HCT116 (cell line): ENCODE data around the gene SLC35F3. TPM values are rescaled to one million over a fixed set of nuclear protein-coding genes. Genes with fewer than 3 reads are reported as not detected.

Experiments used
- ATAC-seq: fragments of 200-7000 bp; cut with Tn5 transposase; 2 replicates; pipeline ENCODE4 v1.9.1; 2020; ENCODE audit warnings: mild to moderate bottlenecking, moderate library complexity
- BruUV-seq: library from RNA; stranded (reverse); fragments of 400-500 nt; replicated peaks from 2 replicates; lab custom pipeline; 2021; lab: Mats Ljungman, UMichigan
- CTCF ChIA-PET: fragments of 300-600 bp; sonication (Branson Sonifier 250); formaldehyde crosslinking; loops from one replicate; lab custom pipeline; 2021; ENCODE audit warnings: antibody characterized with exemption; lab: Charles Lee
- POLR2A ChIA-PET: fragments of 300-600, 350-600 bp; sonication (Branson Sonifier 250); formaldehyde crosslinking; loops from one replicate; lab custom pipeline; 2021; ENCODE audit warnings: antibody characterized with exemption; lab: Charles Lee
- RAD21 ChIA-PET, 2 experiments: fragments of 300-600 bp; sonication (Branson Sonifier 250); formaldehyde crosslinking; loops; one replicate each; lab custom pipeline; 2023; ENCODE audit warnings: low total read pairs in 2 of 2; ENCODE audit not compliant: uncharacterized antibody in 2 of 2, unreplicated experiment in 2 of 2, low non-redundant PET in 1 of 2; lab: Charles Lee
- DNase-seq: peaks from one replicate; pipeline ENCODE4 v3.0.0-alpha.2; 2010; ENCODE audit warnings: low read depth, low spot score
- H2AFZ ChIP-seq: fragments of 200-600 bp; shearing (Covaris generic), sonication (generic); 2 replicates; pipeline ENCODE4 v1.6.1; 2017; ENCODE audit warnings: low read depth, mixed run types, mixed read lengths, antibody characterized with exemption, low read length; ENCODE audit not compliant: poor library complexity, severe bottlenecking
- H3K27ac ChIP-seq: 2 replicates; pipeline ENCODE4 v1.5.1; 2012; ENCODE audit warnings: low read depth, low read length
- H3K27me3 ChIP-seq: fragments of 200-600 bp; sonication (generic); 2 replicates; pipeline ENCODE4 v1.6.1; 2016; ENCODE audit warnings: mixed run types, low read length, mixed read lengths; ENCODE audit not compliant: insufficient read depth
- H3K36me3 ChIP-seq, 2 experiments: fragments of 200-500 bp in 1 of 2; fragments of 200-600 bp in 1 of 2; sonication (Bioruptor generic) in 1 of 2; sonication (generic) in 1 of 2; 2 replicates each; pipeline versions ENCODE4 v1.5.1 to v1.6.1; 2014 to 2016; ENCODE audit warnings: low read length in 2 of 2, inconsistent platforms in 1 of 2, mixed read lengths in 1 of 2, mixed run types in 1 of 2; ENCODE audit not compliant: insufficient read depth in 2 of 2, control insufficient read depth in 1 of 2
- H3K4me1 ChIP-seq, 2 experiments: fragments of 200-600 bp in 1 of 2; sonication (generic) in 1 of 2; 2 replicates each; pipeline versions ENCODE4 v1.5.1 to v1.6.1; 2012 to 2017; ENCODE audit warnings: low read length in 2 of 2, inconsistent platforms in 1 of 2, mild to moderate bottlenecking in 1 of 2, mixed read lengths in 1 of 2, mixed run types in 1 of 2, moderate library complexity in 1 of 2; ENCODE audit not compliant: insufficient read depth in 2 of 2, control insufficient read depth in 1 of 2
- H3K4me2 ChIP-seq: fragments of 200-600 bp; sonication (generic); 2 replicates; pipeline ENCODE4 v1.6.1; 2017; ENCODE audit warnings: mixed run types, low read length, mixed read lengths
- H3K4me3 ChIP-seq, 2 experiments: fragments of 200-600 bp in 1 of 2; sonication (generic) in 1 of 2; replicated peaks in 1 of 2; 2 replicates each; pipeline ENCODE4 v1.5.1; 2011 to 2016; ENCODE audit warnings: low read length in 2 of 2, control low read depth in 1 of 2, low read depth in 1 of 2, mild to moderate bottlenecking in 1 of 2, mixed read lengths in 1 of 2, mixed run types in 1 of 2
- H3K79me2 ChIP-seq: fragments of 200-600 bp; sonication (generic); 2 replicates; pipeline ENCODE4 v1.6.1; 2017; ENCODE audit warnings: mild to moderate bottlenecking, mixed run types, low read length, moderate library complexity, mixed read lengths; ENCODE audit not compliant: insufficient read depth
- H3K9ac ChIP-seq: fragments of 200-600 bp; sonication (generic); 2 replicates; pipeline ENCODE4 v1.6.1; 2016; ENCODE audit warnings: low read length, mixed read lengths
- H3K9me2 ChIP-seq: fragments of 200-600 bp; sonication (generic), shearing (Covaris generic); 2 replicates; pipeline ENCODE4 v1.6.1; 2017; ENCODE audit warnings: mixed run types, mild to moderate bottlenecking, moderate library complexity; ENCODE audit not compliant: insufficient read depth
- H3K9me3 ChIP-seq, 2 experiments: fragments of 200-500 bp in 1 of 2; fragments of 200-600 bp in 1 of 2; sonication (Bioruptor generic) in 1 of 2; sonication (generic) in 1 of 2; 2 replicates each; pipeline ENCODE4 v1.6.1; 2014 to 2017; ENCODE audit warnings: low read length in 2 of 2, mixed read lengths in 2 of 2, inconsistent platforms in 1 of 2, low read depth in 1 of 2, mild to moderate bottlenecking in 1 of 2, mixed run types in 1 of 2, moderate library complexity in 1 of 2; ENCODE audit not compliant: control insufficient read depth in 1 of 2, insufficient read depth in 1 of 2
- H4K20me1 ChIP-seq: fragments of 200-600 bp; sonication (generic), shearing (Covaris generic); 2 replicates; pipeline ENCODE4 v1.6.1; 2017; ENCODE audit warnings: mixed run types, mild to moderate bottlenecking, moderate library complexity; ENCODE audit not compliant: insufficient read depth
- CBX3 ChIP-seq: IDR thresholded peaks from 2 replicates; pipeline ENCODE4 v1.6.1; 2012; ENCODE audit warnings: low read depth
- CEBPB ChIP-seq: IDR thresholded peaks from 2 replicates; pipeline ENCODE4 v1.6.1; 2012; ENCODE audit warnings: low read depth
- EGR1 ChIP-seq: IDR thresholded peaks from 2 replicates; pipeline ENCODE4 v1.6.1; 2012; ENCODE audit warnings: low read depth
- ELF1 ChIP-seq: IDR thresholded peaks from 2 replicates; pipeline ENCODE4 v1.6.1; 2012; ENCODE audit warnings: low read depth, borderline replicate concordance
- EZH2 ChIP-seq: fragments of 200-600 bp; sonication (generic); IDR thresholded peaks from 2 replicates; pipeline ENCODE4 v1.6.1; 2017; ENCODE audit warnings: antibody characterized with exemption, mixed run types
- JUND ChIP-seq: IDR thresholded peaks from 2 replicates; pipeline ENCODE4 v1.6.1; 2012
- POLR2A ChIP-seq: IDR thresholded peaks from 2 replicates; pipeline ENCODE4 v1.7.0; 2011; ENCODE audit warnings: borderline replicate concordance; ENCODE audit not compliant: insufficient read depth, insufficient read length; ENCODE audit errors: extremely low read depth
- POLR2AphosphoS5 ChIP-seq: IDR thresholded peaks from 2 replicates; pipeline ENCODE4 v1.6.1; 2011; ENCODE audit warnings: mild to moderate bottlenecking, low read depth, low read length, moderate library complexity
- RAD21 ChIP-seq: IDR thresholded peaks from 2 replicates; pipeline ENCODE4 v1.6.1; 2012; ENCODE audit warnings: low read depth, mild to moderate bottlenecking
- SIN3A ChIP-seq: IDR thresholded peaks from 2 replicates; pipeline ENCODE4 v1.6.1; 2012; ENCODE audit warnings: low read depth
- SP1 ChIP-seq: IDR thresholded peaks from 2 replicates; pipeline ENCODE4 v1.6.1; 2012; ENCODE audit warnings: low read depth
- SRF ChIP-seq: IDR thresholded peaks from 2 replicates; pipeline ENCODE4 v1.6.1; 2012; ENCODE audit warnings: low read depth
- TCF7L2 ChIP-seq: IDR thresholded peaks from 2 replicates; pipeline ENCODE4 v1.7.0; 2011; ENCODE audit warnings: borderline replicate concordance, inconsistent platforms; ENCODE audit not compliant: insufficient read depth, insufficient read length; ENCODE audit errors: extremely low read depth
- YY1 ChIP-seq: IDR thresholded peaks from 2 replicates; pipeline ENCODE4 v1.6.1; 2011; ENCODE audit warnings: low read length, low read depth, moderate library complexity, mild to moderate bottlenecking; ENCODE audit not compliant: insufficient replicate concordance; ENCODE audit errors: extremely low read depth
- ZFX ChIP-seq: fragments of 450-650 bp; IDR thresholded peaks from 2 replicates; pipeline ENCODE4 v1.6.1; 2017
- ZNF274 ChIP-seq: fragments of 200-500 bp; sonication (Bioruptor generic); IDR thresholded peaks from 2 replicates; pipeline ENCODE4 v1.6.1; 2014; ENCODE audit warnings: mild to moderate bottlenecking, low read depth, low read length, inconsistent platforms
- intact Hi-C: fragments of 100-400 bp; cut with micrococcal nuclease; formaldehyde crosslinking; loops from 2 replicates; pipeline ENCODE4 v1.10.0; 2022
- total RNA-seq: library from RNA; stranded (reverse); gene quantifications from one replicate; pipeline ENCODE4 v1.2.1, GENCODE V29; 2021; ENCODE audit not compliant: unreplicated experiment
- TF ChIP-seq, protein P1 (sequence below): IDR thresholded peaks from 2 replicates; pipeline ENCODE4 v1.6.1; 2012
- TF ChIP-seq, protein P2 (sequence below), 3 experiments: fragments of 200-600 bp in 1 of 3; sonication (generic) in 1 of 3; IDR thresholded peaks in 2 of 3; conservative IDR thresholded peaks in 1 of 3; 2 replicates each; pipeline ENCODE4 v1.5.1; 2012 to 2017; ENCODE audit warnings: low read depth in 2 of 3, low read length in 2 of 3, antibody characterized with exemption in 1 of 3, borderline replicate concordance in 1 of 3, control low read depth in 1 of 3, mild to moderate bottlenecking in 1 of 3, mixed read lengths in 1 of 3, mixed run types in 1 of 3, moderate library complexity in 1 of 3; ENCODE audit not compliant: insufficient read depth in 1 of 3
- TF ChIP-seq, protein P3 (sequence below): IDR thresholded peaks from 2 replicates; pipeline ENCODE4 v1.6.1; 2012; ENCODE audit warnings: low read depth

SLC35F3 gene
- total RNA-seq, 1 experiment from 2014 or later = 6.4 TPM

DNA sequence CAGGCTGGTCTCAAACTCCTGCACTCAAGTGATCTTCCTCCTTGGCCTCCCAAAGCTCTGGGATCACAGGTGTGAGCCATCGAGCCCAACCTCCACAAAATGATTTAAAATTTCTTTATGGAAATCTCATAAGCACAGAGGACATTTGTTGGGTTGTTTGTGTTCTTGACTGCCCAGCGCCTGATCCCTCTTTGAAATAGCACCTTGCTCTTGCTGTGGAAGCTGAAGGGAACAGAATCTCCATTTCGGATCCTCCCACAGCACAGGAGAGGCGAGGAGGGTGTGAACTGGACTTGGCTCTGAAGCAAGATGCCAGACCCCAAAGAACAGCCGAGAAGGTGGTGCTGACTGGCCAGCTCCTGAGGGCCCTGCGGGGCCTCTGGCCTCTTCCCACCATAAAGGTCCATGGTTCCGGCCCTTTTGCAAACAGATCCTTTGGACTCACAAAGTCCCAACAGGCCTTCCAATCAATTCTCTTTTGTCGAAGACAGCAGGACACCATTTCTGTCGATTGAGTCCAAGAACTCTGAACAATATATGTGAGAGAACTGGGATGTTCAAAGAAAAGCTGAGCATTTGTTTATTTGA is 423.2 kb downstream of the SLC35F3 start:
- POLR2A ChIA-PET = no interaction called here

More for the DNA sequence above, 423.2 kb downstream of the SLC35F3 start:
- no peak overlapping the region for H3K9ac ChIP-seq
- no peaks in the 10 kb centered on the region for H4K20me1 ChIP-seq
- no peaks in the 10 kb centered on the region for H3K79me2 ChIP-seq
- BruUV-seq = no TSS peak
- no peak for ATAC-seq
- no peak for DNase-seq
- RAD21 ChIA-PET = no interaction called here
- no peaks in the 10 kb centered on the region for H3K9me3 ChIP-seq
- H3K36me3 ChIP-seq = no peaks in the 10 kb centered on the region
- H3K4me3 ChIP-seq = no peak overlapping the region
- H3K27me3 ChIP-seq = no peaks in the 10 kb centered on the region
- no peaks in the 10 kb centered on the region for H3K9me2 ChIP-seq
- TF ChIP-seq ZNF274 (no peak), POLR2A (no peak), RAD21 (no peak), TCF7L2 (no peak), ZFX (no peak), EZH2 (no peak), SRF (no peak), POLR2AphosphoS5 (no peak), ELF1 (no peak), CEBPB (no peak), SP1 (no peak), CBX3 (no peak), SIN3A (no peak), EGR1 (no peak), JUND (no peak), YY1 (no peak)
- TF ChIP-seq, protein P1, sequence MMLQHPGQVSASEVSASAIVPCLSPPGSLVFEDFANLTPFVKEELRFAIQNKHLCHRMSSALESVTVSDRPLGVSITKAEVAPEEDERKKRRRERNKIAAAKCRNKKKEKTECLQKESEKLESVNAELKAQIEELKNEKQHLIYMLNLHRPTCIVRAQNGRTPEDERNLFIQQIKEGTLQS = no peak
- TF ChIP-seq, protein P2, sequence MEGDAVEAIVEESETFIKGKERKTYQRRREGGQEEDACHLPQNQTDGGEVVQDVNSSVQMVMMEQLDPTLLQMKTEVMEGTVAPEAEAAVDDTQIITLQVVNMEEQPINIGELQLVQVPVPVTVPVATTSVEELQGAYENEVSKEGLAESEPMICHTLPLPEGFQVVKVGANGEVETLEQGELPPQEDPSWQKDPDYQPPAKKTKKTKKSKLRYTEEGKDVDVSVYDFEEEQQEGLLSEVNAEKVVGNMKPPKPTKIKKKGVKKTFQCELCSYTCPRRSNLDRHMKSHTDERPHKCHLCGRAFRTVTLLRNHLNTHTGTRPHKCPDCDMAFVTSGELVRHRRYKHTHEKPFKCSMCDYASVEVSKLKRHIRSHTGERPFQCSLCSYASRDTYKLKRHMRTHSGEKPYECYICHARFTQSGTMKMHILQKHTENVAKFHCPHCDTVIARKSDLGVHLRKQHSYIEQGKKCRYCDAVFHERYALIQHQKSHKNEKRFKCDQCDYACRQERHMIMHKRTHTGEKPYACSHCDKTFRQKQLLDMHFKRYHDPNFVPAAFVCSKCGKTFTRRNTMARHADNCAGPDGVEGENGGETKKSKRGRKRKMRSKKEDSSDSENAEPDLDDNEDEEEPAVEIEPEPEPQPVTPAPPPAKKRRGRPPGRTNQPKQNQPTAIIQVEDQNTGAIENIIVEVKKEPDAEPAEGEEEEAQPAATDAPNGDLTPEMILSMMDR (IDR thresholded peaks at IDR 0.05 in 2 of 3, conservative IDR thresholded peaks at IDR 0.05 in 1 of 3; ENCODE audit: borderline replicate concordance in 1 of 3, insufficient read depth in 1 of 3, low read depth in 2 of 3, low read length in 2 of 3) = no peak
- TF ChIP-seq, protein P3, sequence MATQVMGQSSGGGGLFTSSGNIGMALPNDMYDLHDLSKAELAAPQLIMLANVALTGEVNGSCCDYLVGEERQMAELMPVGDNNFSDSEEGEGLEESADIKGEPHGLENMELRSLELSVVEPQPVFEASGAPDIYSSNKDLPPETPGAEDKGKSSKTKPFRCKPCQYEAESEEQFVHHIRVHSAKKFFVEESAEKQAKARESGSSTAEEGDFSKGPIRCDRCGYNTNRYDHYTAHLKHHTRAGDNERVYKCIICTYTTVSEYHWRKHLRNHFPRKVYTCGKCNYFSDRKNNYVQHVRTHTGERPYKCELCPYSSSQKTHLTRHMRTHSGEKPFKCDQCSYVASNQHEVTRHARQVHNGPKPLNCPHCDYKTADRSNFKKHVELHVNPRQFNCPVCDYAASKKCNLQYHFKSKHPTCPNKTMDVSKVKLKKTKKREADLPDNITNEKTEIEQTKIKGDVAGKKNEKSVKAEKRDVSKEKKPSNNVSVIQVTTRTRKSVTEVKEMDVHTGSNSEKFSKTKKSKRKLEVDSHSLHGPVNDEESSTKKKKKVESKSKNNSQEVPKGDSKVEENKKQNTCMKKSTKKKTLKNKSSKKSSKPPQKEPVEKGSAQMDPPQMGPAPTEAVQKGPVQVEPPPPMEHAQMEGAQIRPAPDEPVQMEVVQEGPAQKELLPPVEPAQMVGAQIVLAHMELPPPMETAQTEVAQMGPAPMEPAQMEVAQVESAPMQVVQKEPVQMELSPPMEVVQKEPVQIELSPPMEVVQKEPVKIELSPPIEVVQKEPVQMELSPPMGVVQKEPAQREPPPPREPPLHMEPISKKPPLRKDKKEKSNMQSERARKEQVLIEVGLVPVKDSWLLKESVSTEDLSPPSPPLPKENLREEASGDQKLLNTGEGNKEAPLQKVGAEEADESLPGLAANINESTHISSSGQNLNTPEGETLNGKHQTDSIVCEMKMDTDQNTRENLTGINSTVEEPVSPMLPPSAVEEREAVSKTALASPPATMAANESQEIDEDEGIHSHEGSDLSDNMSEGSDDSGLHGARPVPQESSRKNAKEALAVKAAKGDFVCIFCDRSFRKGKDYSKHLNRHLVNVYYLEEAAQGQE = no peak
- no peaks in the 10 kb centered on the region for H3K4me1 ChIP-seq
- CTCF ChIA-PET = interaction anchor here (1.2 to 4.5 kb wide), 4 partner anchors 13 to 28 kb away, joined by 3 to 20 read pairs (median 4); no protein-coding TSS in a partner anchor
- H3K4me2 ChIP-seq = no peak overlapping the region
- no peak overlapping the region for H2AFZ ChIP-seq
- H3K27ac ChIP-seq = no peak overlapping the region
- intact Hi-C loops = no loop called here
